Hepatocyte (in vitro differentiated cells): Measurements from ENCODE around the gene SRPRA. TPM values are rescaled to one million over a fixed set of nuclear protein-coding genes. Genes with fewer than 3 reads are reported as not detected.

Experiments
- DNase-seq: peaks from one replicate; pipeline ENCODE4 v3.0.0-alpha.2; 2016; ENCODE audit warnings: low spot score
- H2AFZ ChIP-seq: fragments of 200-600 bp; sonication (generic); 2 replicates; pipeline ENCODE4 v1.6.0; 2016; ENCODE audit warnings: antibody characterized with exemption, mild to moderate bottlenecking
- H3K27ac ChIP-seq: fragments of 200-600 bp; sonication (generic); 2 replicates; pipeline ENCODE4 v1.5.1; 2016; ENCODE audit warnings: mild to moderate bottlenecking
- H3K27me3 ChIP-seq: fragments of 200-600 bp; sonication (generic); 2 replicates; pipeline ENCODE4 v1.6.1; 2016
- H3K36me3 ChIP-seq: fragments of 200-600 bp; sonication (generic); replicated peaks from 2 replicates; pipeline ENCODE4 v1.5.1; 2016; ENCODE audit warnings: low read depth; ENCODE audit not compliant: insufficient read depth
- H3K4me1 ChIP-seq: fragments of 200-600 bp; sonication (generic); 2 replicates; pipeline ENCODE4 v1.5.1; 2016; ENCODE audit warnings: mild to moderate bottlenecking, moderate library complexity; ENCODE audit not compliant: insufficient read depth
- H3K4me2 ChIP-seq: fragments of 200-600 bp; sonication (generic); 2 replicates; pipeline ENCODE4 v1.6.0; 2016
- H3K4me3 ChIP-seq: fragments of 200-600 bp; sonication (generic); 2 replicates; pipeline ENCODE4 v1.5.1; 2016; ENCODE audit warnings: mild to moderate bottlenecking
- H3K79me2 ChIP-seq: fragments of 200-600 bp; sonication (generic); 2 replicates; pipeline ENCODE4 v1.6.0; 2017; ENCODE audit warnings: mild to moderate bottlenecking
- H3K9me2 ChIP-seq: fragments of 200-600 bp; sonication (generic); replicated peaks from 2 replicates; pipeline ENCODE4 v1.6.0; 2017; ENCODE audit warnings: mild to moderate bottlenecking; ENCODE audit not compliant: insufficient read depth
- H3K9me3 ChIP-seq: fragments of 200-600 bp; sonication (generic); 2 replicates; pipeline ENCODE4 v1.5.1; 2016; ENCODE audit warnings: low read depth, mild to moderate bottlenecking
- H4K20me1 ChIP-seq: fragments of 200-600 bp; sonication (generic); 2 replicates; pipeline ENCODE4 v1.6.0; 2016; ENCODE audit warnings: mild to moderate bottlenecking; ENCODE audit not compliant: insufficient read depth, poor library complexity, severe bottlenecking
- EZH2 ChIP-seq: fragments of 200-600 bp; sonication (generic); IDR thresholded peaks from 2 replicates; pipeline ENCODE4 v1.6.1; 2016; ENCODE audit warnings: antibody characterized with exemption, mild to moderate bottlenecking, borderline replicate concordance
- EZH2phosphoT487 ChIP-seq: fragments of 200-600 bp; sonication (generic); IDR thresholded peaks from one replicate; pipeline ENCODE4 v1.6.1; 2018; ENCODE audit warnings: antibody characterized with exemption, mild to moderate bottlenecking, low read depth, moderate library complexity; ENCODE audit not compliant: unreplicated experiment, severe bottlenecking
- WGBS: methylation state at CpG from one replicate; pipeline ENCODE4 v1.1.6; 2016; ENCODE audit warnings: low lambda C conversion rate; ENCODE audit errors: missing lambda C conversion rate; 5-methylcytosine and 5-hydroxymethylcytosine counted together
- polyA plus RNA-seq: library from polyadenylated mRNA; unstranded; fragments of >200 nt; fragmentation: Nextera tagmentation; extraction: Ambion mirVana; gene quantifications from 2 replicates; pipeline ENCODE4 v1.2.1, GENCODE V29; 2016
- total RNA-seq: library from RNA; depleted of rRNA; stranded (reverse); fragments of >200 nt; gene quantifications from 2 replicates; pipeline ENCODE4 v1.2.3, GENCODE V29; 2014
- TF ChIP-seq, protein P1 (sequence below): fragments of 200-600 bp; sonication (generic); IDR thresholded peaks from 2 replicates; pipeline ENCODE4 v1.5.1; 2016; ENCODE audit warnings: antibody characterized with exemption, mild to moderate bottlenecking; ENCODE audit not compliant: poor library complexity

The SRPRA gene
- total and polyA plus RNA-seq, 2 experiments from 2014 or later, result 80.4 to 85.7 TPM

DNA sequence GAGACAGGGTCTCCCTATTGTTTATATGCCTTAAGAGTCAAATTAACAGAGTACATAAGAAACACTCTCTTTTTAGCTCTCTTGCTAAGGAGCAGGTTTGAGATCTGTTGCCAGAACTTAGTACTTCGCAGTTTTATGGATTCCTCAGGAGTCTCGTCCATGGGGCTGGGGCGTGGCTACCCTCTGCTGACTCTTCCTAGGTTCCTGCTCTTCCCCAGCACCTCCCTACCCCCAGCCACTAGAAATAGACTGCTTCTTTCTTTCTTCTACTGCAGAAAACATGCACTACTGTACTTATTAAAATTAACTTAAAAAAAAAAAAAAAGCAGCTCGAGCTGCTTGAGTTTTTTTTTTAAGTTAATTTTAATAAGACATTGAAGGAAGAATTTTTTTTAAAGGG is 49.1 kb downstream of the SRPRA start:
- Histone ChIP-seq H2AFZ (no peak overlapping the region), H4K20me1 (peaks cover 3% of the 10 kb centered on the region), H3K4me1 (no peaks in the 10 kb centered on the region), H3K27me3 (no peaks in the 10 kb centered on the region), H3K4me2 (no peak overlapping the region), H3K27ac (no peak overlapping the region), H3K9me3 (no peaks in the 10 kb centered on the region), H3K79me2 (peaks cover 94% of the 10 kb centered on the region), H3K4me3 (no peak overlapping the region), H3K9me2 (no peaks in the 10 kb centered on the region), H3K36me3 (no peaks in the 10 kb centered on the region)
- 69% methylated on average over 4 of the region's 4 CpGs for WGBS
- TF ChIP-seq, protein P1, sequence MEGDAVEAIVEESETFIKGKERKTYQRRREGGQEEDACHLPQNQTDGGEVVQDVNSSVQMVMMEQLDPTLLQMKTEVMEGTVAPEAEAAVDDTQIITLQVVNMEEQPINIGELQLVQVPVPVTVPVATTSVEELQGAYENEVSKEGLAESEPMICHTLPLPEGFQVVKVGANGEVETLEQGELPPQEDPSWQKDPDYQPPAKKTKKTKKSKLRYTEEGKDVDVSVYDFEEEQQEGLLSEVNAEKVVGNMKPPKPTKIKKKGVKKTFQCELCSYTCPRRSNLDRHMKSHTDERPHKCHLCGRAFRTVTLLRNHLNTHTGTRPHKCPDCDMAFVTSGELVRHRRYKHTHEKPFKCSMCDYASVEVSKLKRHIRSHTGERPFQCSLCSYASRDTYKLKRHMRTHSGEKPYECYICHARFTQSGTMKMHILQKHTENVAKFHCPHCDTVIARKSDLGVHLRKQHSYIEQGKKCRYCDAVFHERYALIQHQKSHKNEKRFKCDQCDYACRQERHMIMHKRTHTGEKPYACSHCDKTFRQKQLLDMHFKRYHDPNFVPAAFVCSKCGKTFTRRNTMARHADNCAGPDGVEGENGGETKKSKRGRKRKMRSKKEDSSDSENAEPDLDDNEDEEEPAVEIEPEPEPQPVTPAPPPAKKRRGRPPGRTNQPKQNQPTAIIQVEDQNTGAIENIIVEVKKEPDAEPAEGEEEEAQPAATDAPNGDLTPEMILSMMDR, result no peak
- no peak for TF ChIP-seq EZH2phosphoT487
- no peak for TF ChIP-seq EZH2
- DNase-seq, result no peak

DNA sequence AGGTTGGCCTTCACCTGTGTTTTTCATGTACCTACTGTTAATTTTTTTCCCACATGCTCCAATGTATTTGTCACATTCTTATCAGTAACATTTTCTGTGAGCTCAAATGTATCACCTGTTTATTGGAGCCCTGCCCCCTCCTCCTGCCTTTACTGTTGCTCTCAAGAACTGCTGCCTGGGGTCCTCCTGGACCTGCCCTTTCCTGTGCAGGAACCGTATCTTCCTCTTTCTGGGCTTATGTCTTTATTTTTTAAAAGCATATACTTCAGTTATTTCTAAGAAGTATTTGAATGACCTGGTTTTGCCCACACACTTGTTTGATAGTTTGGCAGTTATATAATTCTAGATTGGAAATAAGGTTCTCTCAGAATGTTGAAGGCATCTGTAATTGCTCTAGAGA is 51.2 kb downstream of the SRPRA start:
- TF ChIP-seq, protein P1, result no peak
- TF ChIP-seq EZH2 (no peak), EZH2phosphoT487 (no peak)
- peaks cover 90% of the 10 kb centered on the region for H3K79me2 ChIP-seq
- H3K4me1 ChIP-seq, result peaks cover 6% of the 10 kb centered on the region
- H3K4me3 ChIP-seq, result no peak overlapping the region
- H2AFZ ChIP-seq, result no peak overlapping the region
- no peaks in the 10 kb centered on the region for H3K9me2 ChIP-seq
- no peaks in the 10 kb centered on the region for H3K36me3 ChIP-seq
- H3K27me3 ChIP-seq, result no peaks in the 10 kb centered on the region
- H3K27ac ChIP-seq, result peak overlapping the region; percentile 29
- WGBS, result 81% methylated on average over 1 of the region's 1 CpG
- no peak for DNase-seq
- H4K20me1 ChIP-seq, result no peaks in the 10 kb centered on the region
- peak overlapping the region; percentile 20 for H3K4me2 ChIP-seq
- H3K9me3 ChIP-seq, result no peaks in the 10 kb centered on the region

DNA sequence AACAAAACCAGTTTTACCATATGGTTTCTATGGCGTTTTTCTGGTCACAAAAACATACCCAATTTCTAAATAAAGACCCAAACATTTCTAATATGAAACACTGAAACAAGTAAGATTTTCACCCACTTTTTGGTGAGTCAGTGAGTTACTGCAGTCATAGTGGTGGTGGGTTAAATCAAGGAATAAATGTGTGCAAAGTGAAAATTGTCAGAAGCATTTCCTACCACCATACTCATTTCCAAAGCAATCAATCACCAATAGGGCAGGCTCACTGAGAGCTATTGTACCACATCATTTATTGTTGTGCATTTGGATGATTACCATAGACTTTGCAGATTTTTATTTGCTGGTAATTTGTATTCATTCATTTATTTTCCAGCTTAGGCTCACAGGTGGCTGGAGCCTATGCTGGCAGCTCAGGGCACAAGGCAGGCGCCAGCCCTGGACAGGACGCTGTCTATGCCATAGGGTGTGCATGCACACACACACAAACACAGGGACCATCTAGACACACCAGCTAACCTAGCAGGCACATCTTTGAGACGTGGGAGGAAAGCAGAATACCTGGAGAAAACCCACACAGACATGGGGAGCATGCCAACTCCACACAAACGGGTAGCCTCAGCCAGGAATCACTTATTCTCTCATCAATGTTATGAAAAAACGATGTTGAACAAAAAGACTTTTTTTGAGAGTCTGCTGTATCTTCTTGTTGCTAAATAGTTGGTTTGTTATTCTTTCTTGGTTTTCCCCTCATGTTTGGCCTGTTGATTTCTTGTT is 52.0 kb downstream of the SRPRA start:
- no peak for DNase-seq
- no peaks in the 10 kb centered on the region for H3K27me3 ChIP-seq
- H3K4me3 ChIP-seq, result no peak overlapping the region
- no peak overlapping the region for H3K27ac ChIP-seq
- H3K4me2 ChIP-seq, result no peak overlapping the region
- no peak overlapping the region for H2AFZ ChIP-seq
- no peaks in the 10 kb centered on the region for H4K20me1 ChIP-seq
- 95% methylated on average over 6 of the region's 6 CpGs for WGBS
- peaks cover 7% of the 10 kb centered on the region for H3K4me1 ChIP-seq
- H3K79me2 ChIP-seq, result peaks cover 88% of the 10 kb centered on the region
- H3K9me3 ChIP-seq, result no peaks in the 10 kb centered on the region
- H3K36me3 ChIP-seq, result no peaks in the 10 kb centered on the region
- no peak for TF ChIP-seq EZH2
- no peak for TF ChIP-seq EZH2phosphoT487
- TF ChIP-seq, protein P1, result no peak
- H3K9me2 ChIP-seq, result no peaks in the 10 kb centered on the region
